Tongue (tissue), 2 donors: Measurements from ENCODE around the gene ELP4. TPM values are rescaled to one million over a fixed set of nuclear protein-coding genes. Genes with fewer than 3 reads are reported as not detected.
"Not testable (repeated sequence)": the region's sequence is repeated elsewhere in the genome, so short reads cannot be mapped to it uniquely, and the experiment has no call there.

Source experiments
- DNase-seq: peaks from one replicate; pipeline ENCODE4 v3.0.0-alpha.2; 2015
- total RNA-seq: library from RNA; depleted of rRNA; stranded (reverse); fragments of >200 nt; gene quantifications from one replicate; pipeline ENCODE4 v1.2.3, GENCODE V29; 2014

Gene ELP4
- total RNA-seq, 1 donor from 2014 or later, result 41.7 TPM

- no peak for DNase-seq
Measured at GRCh38 chr11:31711137-31711536, 201.6 kb downstream of the ELP4 start.

GRCh38 chr11:31712851-31713250 lies 203.3 kb downstream of the ELP4 start:
- DNase-seq, result no peak

GRCh38 chr11:31714840-31715239 lies 205.3 kb downstream of the ELP4 start:
- DNase-seq, result no peak

GRCh38 chr11:31720225-31720624 lies 210.7 kb downstream of the ELP4 start:
- DNase-seq, result no peak

- no peak for DNase-seq
Measured at GRCh38 chr11:31720671-31721365, 211.3 kb downstream of the ELP4 start.

GRCh38 chr11:31722754-31723153 lies 213.2 kb downstream of the ELP4 start:
- DNase-seq, result no peak

- no peak for DNase-seq
Measured at GRCh38 chr11:31725176-31725575, 215.6 kb downstream of the ELP4 start.

GRCh38 chr11:31728432-31728831 lies 218.9 kb downstream of the ELP4 start:
- DNase-seq, result no peak

GRCh38 chr11:31740131-31740530 lies 230.6 kb downstream of the ELP4 start:
- DNase-seq, result no peak

- DNase-seq, result not testable (repeated sequence)
Measured at GRCh38 chr11:31740731-31741368, 231.3 kb downstream of the ELP4 start.

GRCh38 chr11:31747581-31747980 lies 238.0 kb downstream of the ELP4 start:
- no peak for DNase-seq

- peak; percentile 13 for DNase-seq
Measured at GRCh38 chr11:31757260-31757835, 247.8 kb downstream of the ELP4 start.

GRCh38 chr11:31761636-31762035 lies 252.1 kb downstream of the ELP4 start:
- DNase-seq, result no peak

GRCh38 chr11:31763296-31763695 lies 253.7 kb downstream of the ELP4 start:
- no peak for DNase-seq

GRCh38 chr11:31764261-31764660 lies 254.7 kb downstream of the ELP4 start:
- DNase-seq, result no peak

- no peak for DNase-seq
Measured at GRCh38 chr11:31764766-31765165, 255.2 kb downstream of the ELP4 start.

- no peak for DNase-seq
Measured at GRCh38 chr11:31767066-31767465, 257.5 kb downstream of the ELP4 start.

GRCh38 chr11:31767685-31768084 lies 258.1 kb downstream of the ELP4 start:
- DNase-seq, result no peak

GRCh38 chr11:31768749-31769640 lies 259.4 kb downstream of the ELP4 start:
- DNase-seq, result no peak

GRCh38 chr11:31770011-31770700 lies 260.6 kb downstream of the ELP4 start:
- no peak for DNase-seq

GRCh38 chr11:31772412-31772811 lies 262.8 kb downstream of the ELP4 start:
- DNase-seq, result no peak

- peak; percentile 62 for DNase-seq
Measured at GRCh38 chr11:31779374-31779791, 269.8 kb downstream of the ELP4 start.
